Activated naive CD4-positive, alpha-beta T cell treated with anti-CD3 and anti-CD28 coated beads, Interleukin-2, amount 50 U/mL, for 24 hours (primary cell): ENCODE results near the gene FCAR.
"Not testable (repeated sequence)": the region's sequence is repeated elsewhere in the genome, so short reads cannot be mapped to it uniquely, and the experiment has no call there.

ENCODE experiments used
- H3K27ac Mint-ChIP-seq: one replicate; pipeline ENCODE4 v1.8.0; 2021; ENCODE audit warnings: mild to moderate bottlenecking, mixed read lengths
- H3K27me3 Mint-ChIP-seq: one replicate; pipeline ENCODE4 v1.8.0; 2021; ENCODE audit warnings: mixed read lengths
- H3K36me3 Mint-ChIP-seq: one replicate; pipeline ENCODE4 v1.8.0; 2021; ENCODE audit warnings: mixed read lengths
- H3K4me1 Mint-ChIP-seq: one replicate; pipeline ENCODE4 v1.8.0; 2021; ENCODE audit warnings: mixed read lengths
- H3K4me3 Mint-ChIP-seq: one replicate; pipeline ENCODE4 v1.8.0; 2021; ENCODE audit warnings: mild to moderate bottlenecking, mixed read lengths
- H3K9me3 Mint-ChIP-seq: one replicate; pipeline ENCODE4 v1.8.0; 2021; ENCODE audit warnings: mixed read lengths

Gene FCAR

GRCh38 chr19:54873990-54874389 lies at the start of gene FCAR:
Gene FCAR, plus strand, starts transcription at chr19:54874235. Its CDS starts 55 bp downstream, at chr19:54874290.
- H3K27me3 Mint-ChIP-seq, result peaks cover 8% of the 10 kb centered on the region
- H3K4me1 Mint-ChIP-seq, result no peaks in the 10 kb centered on the region
- no peaks in the 10 kb centered on the region for H3K36me3 Mint-ChIP-seq
- H3K4me3 Mint-ChIP-seq, result no peak within 1 kb of the TSS
- no peak within 1 kb of the TSS for H3K27ac Mint-ChIP-seq
- no peaks in the 10 kb centered on the region for H3K9me3 Mint-ChIP-seq

DNA sequence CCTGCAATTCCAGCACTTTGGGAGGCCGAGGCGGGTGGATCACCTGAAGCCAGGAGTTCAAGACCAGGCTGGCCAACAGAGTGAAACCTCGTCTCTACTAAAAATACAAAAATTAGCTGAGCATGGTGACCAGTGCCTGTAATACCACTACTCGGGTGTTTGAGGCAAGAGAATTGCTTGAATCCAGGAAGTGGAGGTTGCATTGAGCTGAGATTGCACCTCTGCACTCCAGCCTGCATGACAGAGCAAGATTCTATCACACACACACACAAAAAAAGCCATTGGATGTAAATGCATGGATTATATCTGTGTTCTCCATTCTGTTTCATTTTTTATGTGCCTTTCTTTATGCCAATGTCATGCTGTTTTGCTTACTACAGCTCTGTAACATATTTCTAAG lies 49.6 kb upstream of the FCAR start:
- H3K4me3 Mint-ChIP-seq, H3K9me3 Mint-ChIP-seq, H3K27ac Mint-ChIP-seq, H3K4me1 Mint-ChIP-seq, H3K36me3 Mint-ChIP-seq: not testable (repeated sequence)
- peaks cover 11% of the 10 kb centered on the region for H3K27me3 Mint-ChIP-seq

- not testable (repeated sequence) for H3K4me3 Mint-ChIP-seq, H3K36me3 Mint-ChIP-seq, H3K27ac Mint-ChIP-seq, H3K4me1 Mint-ChIP-seq, H3K9me3 Mint-ChIP-seq
- peaks cover 11% of the 10 kb centered on the region for H3K27me3 Mint-ChIP-seq
Measured at GRCh38 chr19:54825326-54825725, 48.7 kb upstream of the FCAR start.

DNA sequence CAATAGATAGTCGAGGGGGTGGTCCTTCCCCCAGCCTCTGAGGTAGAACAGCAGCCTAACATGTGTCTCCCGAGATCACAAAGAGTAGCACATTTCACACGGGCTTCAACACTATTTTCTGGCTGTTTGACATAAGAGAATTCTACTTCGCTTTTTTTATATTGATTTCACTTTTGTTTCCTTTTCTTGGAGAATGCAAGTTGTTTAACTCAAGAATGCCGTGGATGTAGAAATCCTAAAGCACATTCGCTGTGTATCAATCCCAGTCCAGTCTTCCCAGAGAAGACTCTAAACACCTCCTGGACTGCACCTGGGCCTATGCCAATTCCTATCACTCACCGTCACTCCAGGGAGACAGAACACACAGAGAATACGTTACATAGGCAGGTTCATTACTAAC lies 46.0 kb upstream of the FCAR start:
- not testable (repeated sequence) for H3K4me1 Mint-ChIP-seq, H3K9me3 Mint-ChIP-seq, H3K27ac Mint-ChIP-seq, H3K36me3 Mint-ChIP-seq, H3K4me3 Mint-ChIP-seq, H3K27me3 Mint-ChIP-seq

DNA sequence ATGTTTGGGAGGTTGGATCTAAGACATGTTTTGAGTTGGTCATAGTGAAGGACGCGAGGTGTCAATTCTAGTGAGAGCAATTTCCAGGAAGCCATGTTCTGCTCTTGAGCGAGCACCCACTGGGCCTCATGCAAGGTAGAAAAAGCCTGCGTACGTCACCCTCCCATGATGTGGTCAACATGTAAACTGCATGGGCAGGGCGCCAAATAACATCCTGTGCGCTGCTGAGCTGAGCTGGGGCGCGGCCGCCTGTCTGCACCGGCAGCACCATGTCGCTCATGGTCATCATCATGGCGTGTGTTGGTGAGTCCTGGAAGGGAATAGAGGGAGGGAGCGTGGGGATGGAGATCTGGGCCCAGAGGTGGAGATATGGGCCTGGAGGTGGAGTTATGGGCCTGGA lies 41.5 kb upstream of the FCAR start, which contains the start of gene KIR2DS4:
Gene KIR2DS4 (plus strand): TSS at position 181 of the 400 bp plus-strand sequence.
- not testable (repeated sequence) for H3K4me3 Mint-ChIP-seq, H3K9me3 Mint-ChIP-seq, H3K36me3 Mint-ChIP-seq, H3K27me3 Mint-ChIP-seq, H3K4me1 Mint-ChIP-seq, H3K27ac Mint-ChIP-seq

DNA sequence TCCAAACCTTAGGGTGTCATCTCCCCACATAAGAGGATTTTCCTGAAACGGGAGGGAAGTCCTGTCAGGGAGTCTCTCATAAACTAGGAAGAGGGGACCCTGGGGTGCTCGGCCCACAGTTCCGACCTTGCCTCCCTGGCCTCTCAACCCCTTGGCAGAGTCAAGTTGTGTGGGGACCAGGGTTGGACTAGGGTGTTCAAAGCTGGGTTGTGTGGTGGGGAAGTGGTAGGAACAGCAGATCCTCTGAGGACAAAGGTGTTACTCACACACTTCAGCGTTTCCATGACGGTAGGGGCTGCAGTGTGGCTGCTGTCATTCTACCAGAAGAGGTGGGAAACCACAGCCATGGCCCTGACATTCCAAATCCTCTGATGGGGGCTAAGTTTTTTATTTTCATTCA lies 38.9 kb upstream of the FCAR start:
- H3K4me1 Mint-ChIP-seq, H3K36me3 Mint-ChIP-seq, H3K27ac Mint-ChIP-seq, H3K4me3 Mint-ChIP-seq, H3K27me3 Mint-ChIP-seq, H3K9me3 Mint-ChIP-seq: not testable (repeated sequence)

GRCh38 chr19:54837522-54837921 lies 36.5 kb upstream of the FCAR start:
- H3K4me1 Mint-ChIP-seq, H3K27me3 Mint-ChIP-seq, H3K27ac Mint-ChIP-seq, H3K4me3 Mint-ChIP-seq, H3K36me3 Mint-ChIP-seq, H3K9me3 Mint-ChIP-seq: not testable (repeated sequence)

DNA sequence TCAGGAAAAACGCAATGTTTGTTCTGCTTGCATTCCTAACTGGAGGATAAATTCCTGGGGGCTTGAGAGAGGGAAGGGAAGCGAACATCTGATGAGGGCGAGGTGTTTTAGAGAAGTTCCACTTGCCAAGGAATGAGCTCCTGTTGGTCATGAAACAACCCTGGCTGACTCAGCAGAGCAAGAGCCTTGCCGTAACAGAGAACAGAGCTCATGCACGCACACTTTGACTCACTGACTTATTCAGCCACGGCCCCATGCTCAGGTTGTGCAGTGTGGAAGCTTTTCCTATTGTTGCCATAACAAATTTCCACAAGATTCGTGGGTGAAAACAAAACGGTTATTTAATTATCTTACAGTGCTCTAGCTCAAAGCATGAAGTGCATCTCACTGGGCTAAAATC lies 30.9 kb upstream of the FCAR start:
- not testable (repeated sequence) for H3K27ac Mint-ChIP-seq, H3K9me3 Mint-ChIP-seq

GRCh38 chr19:54850061-54850640 lies 23.9 kb upstream of the FCAR start, which contains the start of gene KIR3DL2:
Gene KIR3DL2, plus strand, starts transcription at chr19:54850443. Its CDS starts 33 bp downstream, at chr19:54850476.
- not testable (repeated sequence) for H3K4me1 Mint-ChIP-seq, H3K27ac Mint-ChIP-seq, H3K9me3 Mint-ChIP-seq, H3K4me3 Mint-ChIP-seq, H3K36me3 Mint-ChIP-seq
- H3K27me3 Mint-ChIP-seq, result peaks cover 12% of the 10 kb centered on the region

More for the DNA sequence above, 30.9 kb upstream of the FCAR start:
- H3K27me3 Mint-ChIP-seq, result peaks cover 10% of the 10 kb centered on the region
- not testable (repeated sequence) for H3K4me1 Mint-ChIP-seq, H3K36me3 Mint-ChIP-seq, H3K4me3 Mint-ChIP-seq

DNA sequence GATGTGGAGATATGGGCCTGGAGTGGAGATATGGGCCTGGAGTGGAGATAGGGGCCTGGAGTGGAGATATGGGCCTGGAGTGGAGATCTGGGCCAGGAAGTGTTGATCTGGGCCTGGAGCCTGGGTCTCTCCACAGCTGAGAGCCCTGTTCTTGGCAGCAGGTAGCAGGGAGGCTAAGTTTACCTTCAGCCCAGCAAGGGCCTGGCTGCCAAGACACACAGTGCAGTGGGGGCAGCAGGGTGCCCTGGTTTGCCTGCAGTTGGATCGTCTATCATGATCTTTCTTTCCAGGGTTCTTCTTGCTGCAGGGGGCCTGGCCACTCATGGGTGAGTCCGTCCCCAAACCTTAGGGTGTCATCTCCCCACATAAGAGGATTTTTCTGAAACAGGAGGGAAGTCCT lies 23.1 kb upstream of the FCAR start:
- H3K9me3 Mint-ChIP-seq, result no peaks in the 10 kb centered on the region

DNA sequence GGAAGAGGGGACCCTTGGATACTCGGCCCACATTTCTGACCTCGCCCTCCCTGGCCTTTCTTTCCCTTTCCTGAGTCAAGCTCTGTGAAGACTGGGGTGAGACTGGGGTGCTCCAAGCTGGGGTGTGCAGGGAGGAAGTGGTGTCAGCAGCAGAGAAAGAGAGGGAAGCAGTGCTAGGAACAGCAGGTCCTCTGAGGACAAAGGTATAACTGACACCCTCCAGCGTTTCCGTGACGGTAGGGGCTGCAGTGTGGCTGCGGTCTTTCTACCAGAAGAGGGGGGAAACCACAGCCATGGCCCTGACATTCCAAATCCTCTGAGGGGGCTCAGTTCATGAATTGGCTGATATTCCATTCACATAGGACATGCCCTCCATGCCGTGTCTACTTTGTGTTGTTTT lies 22.7 kb upstream of the FCAR start:
- Mint-ChIP-seq H3K4me1 (no peaks in the 10 kb centered on the region), H3K9me3 (no peaks in the 10 kb centered on the region), H3K27me3 (peaks cover 13% of the 10 kb centered on the region), H3K36me3 (no peaks in the 10 kb centered on the region), H3K4me3 (no peak overlapping the region), H3K27ac (no peak overlapping the region)

More for the DNA sequence above, 23.1 kb upstream of the FCAR start:
- H3K27me3 Mint-ChIP-seq, result peaks cover 13% of the 10 kb centered on the region
- no peaks in the 10 kb centered on the region for H3K36me3 Mint-ChIP-seq
- no peak overlapping the region for H3K27ac Mint-ChIP-seq
- no peaks in the 10 kb centered on the region for H3K4me1 Mint-ChIP-seq
- no peak overlapping the region for H3K4me3 Mint-ChIP-seq

DNA sequence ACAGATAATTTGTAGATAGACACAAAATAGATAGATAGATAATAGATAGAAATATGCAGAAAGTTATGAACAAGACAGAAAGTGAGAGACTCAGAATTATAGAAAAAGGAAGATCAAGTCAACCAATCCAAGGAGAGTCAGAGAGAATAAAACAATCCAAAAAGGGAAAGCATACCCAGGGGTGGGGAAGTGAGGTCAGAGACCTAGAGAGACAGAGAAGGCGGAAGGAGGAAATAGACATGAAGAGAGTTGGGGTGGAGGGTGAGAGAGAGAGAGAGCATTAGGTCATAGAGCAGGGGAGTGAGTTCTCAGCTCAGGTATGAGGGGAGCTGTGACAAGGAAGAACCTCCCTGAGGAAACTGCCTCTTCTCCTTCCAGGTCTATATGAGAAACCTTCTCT lies 18.8 kb upstream of the FCAR start:
- not testable (repeated sequence) for H3K27ac Mint-ChIP-seq, H3K9me3 Mint-ChIP-seq, H3K4me1 Mint-ChIP-seq, H3K4me3 Mint-ChIP-seq, H3K36me3 Mint-ChIP-seq
- H3K27me3 Mint-ChIP-seq, result peaks cover 12% of the 10 kb centered on the region

DNA sequence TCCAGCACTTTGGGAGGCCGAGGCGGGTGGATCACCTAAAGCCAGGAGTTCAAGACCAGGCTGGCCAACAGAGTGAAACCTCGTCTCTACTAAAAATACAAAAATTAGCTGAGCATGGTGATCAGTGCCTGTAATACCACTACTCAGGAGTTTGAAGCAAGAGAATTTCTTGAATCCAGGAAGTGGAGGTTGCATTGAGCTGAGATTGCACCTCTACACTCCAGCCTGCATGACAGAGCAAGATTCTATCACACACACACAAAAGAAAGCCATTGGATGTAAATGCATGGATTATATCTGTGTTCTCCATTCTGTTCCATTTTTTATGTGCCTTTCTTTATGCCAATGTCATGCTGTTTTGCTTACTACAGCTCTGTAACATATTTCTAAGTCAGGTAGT lies 15.6 kb upstream of the FCAR start:
- not testable (repeated sequence) for H3K27ac Mint-ChIP-seq, H3K4me3 Mint-ChIP-seq, H3K4me1 Mint-ChIP-seq, H3K36me3 Mint-ChIP-seq, H3K9me3 Mint-ChIP-seq
- peaks cover 11% of the 10 kb centered on the region for H3K27me3 Mint-ChIP-seq

DNA sequence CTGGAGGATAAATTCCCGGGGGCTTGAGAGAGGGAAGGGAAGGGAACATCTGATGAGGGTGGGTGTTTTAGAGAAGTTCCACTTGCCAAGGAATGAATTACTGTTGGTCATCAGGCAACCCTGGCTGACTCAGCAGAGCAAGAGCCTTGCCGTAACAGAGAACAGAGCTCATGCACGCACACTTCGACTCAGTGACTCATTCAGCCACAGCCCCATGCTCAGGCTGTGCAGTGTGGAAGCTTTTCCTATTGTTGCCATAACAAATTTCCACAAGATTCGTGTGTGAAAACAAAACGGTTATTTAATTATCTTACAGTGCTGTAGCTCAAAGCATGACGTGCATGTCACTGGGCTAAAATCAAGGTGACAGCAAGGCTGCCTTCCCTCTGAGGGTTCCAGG lies 14.6 kb upstream of the FCAR start:
- H3K27me3 Mint-ChIP-seq, result peaks cover 11% of the 10 kb centered on the region
- not testable (repeated sequence) for H3K4me3 Mint-ChIP-seq, H3K27ac Mint-ChIP-seq, H3K9me3 Mint-ChIP-seq, H3K36me3 Mint-ChIP-seq, H3K4me1 Mint-ChIP-seq

- H3K9me3 Mint-ChIP-seq, H3K4me3 Mint-ChIP-seq, H3K4me1 Mint-ChIP-seq, H3K36me3 Mint-ChIP-seq, H3K27ac Mint-ChIP-seq: not testable (repeated sequence)
- peaks cover 17% of the 10 kb centered on the region for H3K27me3 Mint-ChIP-seq
Measured at GRCh38 chr19:54863459-54863858, 10.6 kb upstream of the FCAR start.

GRCh38 chr19:54871696-54872095 lies 2.3 kb upstream of the FCAR start:
- H3K36me3 Mint-ChIP-seq, result no peaks in the 10 kb centered on the region
- no peak overlapping the region for H3K27ac Mint-ChIP-seq
- H3K4me3 Mint-ChIP-seq, result no peak overlapping the region
- no peaks in the 10 kb centered on the region for H3K4me1 Mint-ChIP-seq
- no peaks in the 10 kb centered on the region for H3K9me3 Mint-ChIP-seq
- H3K27me3 Mint-ChIP-seq, result peaks cover 12% of the 10 kb centered on the region

- no peaks in the 10 kb centered on the region for H3K4me1 Mint-ChIP-seq
- H3K27ac Mint-ChIP-seq, result no peak overlapping the region
- H3K4me3 Mint-ChIP-seq, result no peak overlapping the region
- peaks cover 15% of the 10 kb centered on the region for H3K27me3 Mint-ChIP-seq
- no peaks in the 10 kb centered on the region for H3K36me3 Mint-ChIP-seq
- H3K9me3 Mint-ChIP-seq, result no peaks in the 10 kb centered on the region
Measured at GRCh38 chr19:54875506-54875905, 1.5 kb downstream of the FCAR start.
